Iris pigment epithelial cell (primary cell): ENCODE results near the gene ZNF711.
A peak's percentile ranks its signal among the peaks of the same experiment; 100 is the strongest.
"Not testable (repeated sequence)": the region's sequence is repeated elsewhere in the genome, so short reads cannot be mapped to it uniquely, and the experiment has no call there.

Source experiments
- DNase-seq: peaks from one replicate; pipeline ENCODE4 v3.0.0-alpha.2; 2011; ENCODE audit warnings: low read depth

Gene ZNF711

DNA sequence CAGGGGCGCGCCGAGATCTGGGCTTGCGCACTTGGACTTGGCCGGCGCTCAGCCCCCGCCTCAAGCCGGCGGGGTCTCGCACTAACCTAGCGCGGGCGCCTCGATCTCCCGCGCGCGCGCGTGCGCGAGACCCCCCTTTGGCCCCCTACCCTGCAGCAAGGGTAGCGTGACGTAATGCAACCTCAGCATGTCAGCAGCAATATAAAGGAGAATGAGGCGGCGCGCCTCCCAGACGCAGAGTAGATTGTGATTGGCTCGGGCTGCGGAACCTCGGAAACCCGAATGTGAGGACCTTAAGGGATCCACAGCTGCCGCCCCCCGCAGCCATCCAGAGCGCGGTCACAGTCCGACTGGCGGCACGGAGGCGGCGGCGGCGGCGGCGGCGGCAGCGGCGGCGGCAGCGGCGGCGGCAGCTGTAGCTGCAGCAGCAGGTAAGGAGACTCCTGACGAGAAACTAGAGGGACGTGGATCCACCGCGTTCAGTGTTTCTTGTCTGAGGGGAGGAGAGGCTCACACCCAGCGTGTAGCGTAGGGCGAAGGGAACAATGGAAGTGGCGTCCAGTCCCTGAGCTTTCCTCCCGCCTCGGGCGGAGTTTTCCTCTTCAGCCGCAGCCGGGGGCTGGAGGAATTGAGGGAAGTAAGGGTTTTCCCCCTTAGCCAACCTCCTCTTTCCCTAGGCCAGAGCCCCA is at the start of gene ZNF711, which contains the start of gene SATL1:
TSS of gene ZNF711 (plus strand) at position 231 of the 689 bp plus-strand sequence. CDS start 3,582 bp downstream, outside the sequence.
TSS of gene SATL1 (minus strand) at position 19 of the 689 bp plus-strand sequence. CDS start 134,811 bp downstream, outside the sequence.
- DNase-seq = peak; percentile 43

DNA sequence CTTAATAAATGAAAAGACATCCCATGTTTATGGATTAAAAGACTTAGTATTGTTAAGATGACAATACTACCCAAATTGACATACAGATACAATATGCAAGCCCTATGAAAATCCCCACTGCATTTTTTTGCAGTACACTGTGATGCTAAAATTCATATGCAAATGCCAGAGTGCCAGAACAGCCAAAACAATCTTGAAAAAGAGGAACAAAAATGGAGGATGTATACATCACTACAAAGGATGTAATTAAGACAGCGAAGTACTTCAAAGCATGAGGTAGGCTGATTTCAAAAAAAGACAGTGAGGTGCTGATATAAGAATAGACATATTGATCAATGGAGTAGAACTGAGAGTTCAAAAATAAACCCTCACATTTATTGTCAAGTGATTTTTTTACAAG is 47.5 kb upstream of the ZNF711 start:
- no peak for DNase-seq

DNA sequence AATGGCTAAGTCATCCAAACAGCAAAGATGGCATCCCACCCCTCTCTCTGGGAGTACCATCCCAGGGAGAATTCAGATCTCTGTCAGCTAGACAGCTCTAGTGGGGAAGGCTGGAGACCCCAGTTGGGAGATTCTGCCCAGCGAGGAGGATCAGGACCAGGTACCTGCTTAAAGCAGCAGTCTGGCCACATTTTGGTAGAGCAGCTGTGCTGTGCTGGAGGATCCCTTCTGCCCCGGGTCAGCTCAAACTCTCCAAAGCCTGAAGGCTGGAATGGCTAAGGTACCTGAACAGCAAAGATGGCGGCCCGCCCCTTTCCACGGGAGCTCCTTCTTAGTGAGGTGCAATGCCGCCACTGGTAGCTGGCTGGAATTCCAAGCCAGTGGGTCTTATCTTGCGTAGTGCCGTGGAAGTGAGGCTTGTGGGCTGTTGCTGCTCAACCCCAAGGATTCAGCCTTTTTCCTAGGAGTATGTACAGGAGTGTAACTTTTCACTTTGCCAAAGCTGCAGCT is 40.3 kb upstream of the ZNF711 start:
- no peak for DNase-seq

DNA sequence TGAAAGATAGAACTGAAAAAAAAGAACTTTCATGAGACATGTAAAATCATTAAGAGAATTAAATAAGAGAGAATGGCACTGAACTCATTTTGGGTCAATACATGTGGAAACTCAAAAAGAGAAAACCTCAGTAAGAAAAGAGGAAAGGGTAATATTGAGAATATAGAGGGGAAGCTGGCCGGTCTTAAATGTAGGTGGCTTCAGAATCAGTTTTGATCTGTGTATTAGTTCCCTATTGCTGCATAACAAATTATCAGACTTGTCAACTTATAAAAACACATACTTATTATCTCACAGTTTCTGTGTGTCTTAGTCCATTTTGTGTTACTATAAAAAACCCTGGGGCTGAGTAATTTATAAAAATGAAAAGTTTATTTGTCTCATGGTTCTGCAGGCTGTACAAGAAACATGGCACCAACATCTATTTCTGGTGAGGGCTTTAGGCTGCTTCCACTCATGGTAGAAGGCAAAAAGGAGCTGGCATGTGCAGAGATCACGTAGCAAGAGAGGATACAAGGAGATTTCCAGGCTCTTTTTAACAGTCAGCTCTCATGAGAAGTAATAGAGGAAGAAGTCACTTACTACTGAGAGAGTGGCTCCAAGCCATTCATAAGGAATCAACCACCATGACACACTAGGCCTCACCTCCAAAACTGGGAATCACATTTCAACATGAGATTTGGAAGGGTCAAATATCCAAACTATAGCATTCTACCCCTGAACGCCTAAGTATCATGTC is 29.8 kb upstream of the ZNF711 start:
- no peak for DNase-seq

DNA sequence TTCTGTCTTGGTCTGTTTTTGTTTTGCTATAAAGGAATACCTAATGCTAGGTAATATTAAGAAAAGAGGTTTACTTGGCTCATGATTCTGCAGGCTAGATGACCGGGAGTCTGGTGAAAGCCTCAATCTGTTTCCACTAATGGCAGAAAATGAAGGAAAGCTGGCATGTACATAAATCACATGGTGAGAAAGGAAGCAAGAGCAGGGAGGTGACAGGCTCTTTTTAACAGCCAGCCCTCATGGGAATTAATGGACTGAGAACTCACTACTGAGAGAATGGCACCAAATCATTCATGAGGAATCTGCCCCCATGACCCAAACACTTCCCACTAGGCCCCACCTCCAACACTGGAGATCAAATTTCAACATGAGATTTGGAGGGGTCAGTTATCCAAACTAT is 27.8 kb upstream of the ZNF711 start:
- no peak for DNase-seq

DNA sequence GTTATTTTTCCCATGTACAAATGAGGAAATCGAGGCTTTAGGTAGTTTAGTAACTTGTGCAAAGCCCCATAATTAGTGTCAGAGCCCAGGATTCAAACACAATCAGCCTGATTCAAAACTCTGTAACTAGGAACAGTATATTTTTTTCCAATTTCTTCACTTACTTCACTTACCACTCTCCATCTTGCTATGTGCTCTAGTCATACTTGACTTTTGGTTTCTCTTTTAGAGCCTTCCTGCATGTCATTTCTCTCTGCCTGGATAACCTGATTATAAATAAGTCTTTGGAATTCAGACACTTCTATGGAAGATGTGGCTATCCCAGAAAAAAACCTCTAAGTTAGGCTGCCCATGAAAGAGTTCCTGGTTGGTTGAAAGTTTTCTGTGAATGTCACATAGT is 22.4 kb upstream of the ZNF711 start:
- DNase-seq = no peak

DNA sequence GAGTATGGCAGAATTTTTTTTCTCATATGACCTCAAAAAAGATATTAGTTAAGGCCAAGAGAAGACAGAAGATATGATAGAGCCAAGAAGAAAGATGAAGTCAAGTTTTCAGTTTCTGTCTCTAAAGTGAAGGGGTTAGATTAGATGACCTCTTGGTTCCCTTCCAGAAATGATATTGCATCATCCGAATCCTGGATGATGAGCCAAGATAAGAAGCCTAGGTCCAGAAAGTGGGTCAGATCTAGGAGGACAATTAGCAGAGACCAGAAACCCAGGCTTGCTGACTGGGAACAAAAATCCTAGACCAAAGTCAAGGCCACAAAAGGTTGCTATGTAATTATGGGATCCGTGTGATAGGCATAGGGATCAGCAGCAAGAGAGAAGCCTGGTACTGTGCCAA is 20.4 kb upstream of the ZNF711 start:
- DNase-seq = no peak

DNA sequence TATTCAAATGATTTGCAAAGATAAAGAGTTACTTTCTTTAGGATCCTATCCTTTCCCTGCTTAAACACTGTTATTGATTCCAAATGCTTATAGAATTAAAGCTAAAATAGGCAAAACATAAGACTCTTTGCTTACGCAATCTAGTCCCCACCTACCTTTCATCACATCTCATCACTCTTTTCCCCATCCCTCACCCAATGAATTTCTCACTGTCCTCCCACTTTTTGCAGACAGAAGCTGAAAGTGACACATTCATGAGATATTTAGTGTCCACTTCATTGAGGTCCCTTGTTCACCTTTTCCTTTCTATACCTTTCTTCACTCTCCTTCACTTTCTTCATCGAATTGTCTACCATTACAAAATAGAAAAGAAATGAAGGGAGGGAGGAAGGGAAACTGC is 636 bp upstream of the ZNF711 start:
- no peak for DNase-seq

DNA sequence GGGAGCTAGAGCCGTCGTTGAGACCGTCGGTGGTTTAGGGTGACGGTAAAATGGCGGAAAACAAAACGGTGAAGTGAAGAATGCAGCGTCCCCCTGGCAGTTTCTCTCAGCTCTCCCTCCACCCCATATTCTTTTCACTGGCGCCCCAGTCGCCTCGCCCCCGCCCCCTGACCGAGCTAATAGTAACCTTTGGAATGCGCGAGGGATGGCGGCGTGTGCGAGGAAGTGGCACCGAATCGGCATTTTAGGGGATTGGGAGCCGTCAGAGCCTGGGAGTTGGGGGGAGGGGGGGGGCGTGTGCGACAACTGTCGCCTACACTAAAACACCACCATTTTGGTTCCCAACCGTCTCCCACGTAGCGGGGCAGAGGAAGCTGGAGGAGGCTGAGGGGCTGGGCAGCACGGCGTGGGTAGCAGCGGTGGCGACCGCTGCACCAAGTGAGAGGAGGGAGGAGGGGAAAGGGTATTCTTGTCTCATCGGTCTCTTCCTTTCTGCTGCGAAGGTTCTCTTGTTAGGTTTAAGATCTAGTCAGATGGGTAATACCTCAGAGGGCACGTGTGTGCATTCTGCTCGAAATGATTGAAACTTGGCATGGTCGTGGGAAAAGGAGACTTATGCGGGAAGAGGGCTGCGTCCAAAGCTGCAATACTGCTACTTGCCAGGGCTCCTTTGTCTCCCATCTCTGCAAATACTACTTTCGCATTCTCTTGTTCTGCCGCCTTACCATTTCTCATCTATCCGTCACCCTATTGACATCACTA is 840 bp downstream of the ZNF711 start:
- peak; percentile 24 for DNase-seq

DNA sequence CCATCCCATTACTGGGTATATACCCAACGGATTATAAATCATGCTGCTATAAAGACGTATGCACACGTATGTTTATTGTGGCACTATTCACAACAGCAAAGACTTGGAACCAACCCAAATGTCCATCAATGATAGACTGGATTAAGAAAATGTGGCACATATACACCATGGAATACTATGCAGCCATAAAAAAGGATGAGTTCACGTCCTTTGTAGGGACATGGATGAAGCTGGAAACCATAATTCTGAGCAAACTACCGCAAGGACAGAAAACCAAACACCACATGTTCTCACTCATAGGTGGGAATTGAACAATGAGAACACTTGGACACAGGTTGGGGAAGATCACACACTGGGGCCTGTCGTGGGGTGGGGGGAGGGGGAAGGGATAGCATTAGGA is 41.5 kb downstream of the ZNF711 start:
- not testable (repeated sequence) for DNase-seq

DNA sequence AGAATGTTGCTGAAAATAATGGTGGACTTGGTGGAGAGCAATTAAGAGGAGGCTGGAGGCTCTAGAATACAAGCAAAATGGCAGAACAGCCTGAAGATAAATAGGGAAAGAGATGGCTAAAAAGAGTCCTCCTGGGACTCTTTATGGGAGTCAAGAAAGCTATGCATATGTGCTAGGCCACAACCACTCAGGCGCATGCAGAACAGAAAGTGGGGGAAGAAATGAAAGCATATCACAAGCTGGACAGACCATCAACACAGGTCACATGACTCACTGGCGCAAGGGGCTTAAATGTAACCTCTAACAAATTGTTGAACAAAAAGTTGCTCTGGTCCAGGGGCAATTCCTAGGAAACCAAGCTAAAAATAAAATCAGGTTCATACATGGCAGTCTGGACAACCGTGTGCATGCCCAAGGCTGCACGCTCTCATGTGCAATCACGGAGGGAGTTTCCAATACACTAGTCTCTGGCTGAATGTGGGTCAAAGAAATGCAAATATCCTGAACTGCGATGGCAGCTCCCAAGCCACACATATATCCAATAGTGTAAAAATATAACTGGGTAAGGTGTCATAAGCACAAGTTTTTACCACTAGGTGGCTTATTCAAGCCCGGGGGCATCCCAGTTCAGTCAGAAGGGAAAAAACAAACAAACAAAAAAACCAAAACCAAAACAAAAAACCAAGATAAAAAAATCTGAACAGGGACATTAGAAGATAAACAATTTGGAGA is 45.4 kb downstream of the ZNF711 start:
- no peak for DNase-seq

DNA sequence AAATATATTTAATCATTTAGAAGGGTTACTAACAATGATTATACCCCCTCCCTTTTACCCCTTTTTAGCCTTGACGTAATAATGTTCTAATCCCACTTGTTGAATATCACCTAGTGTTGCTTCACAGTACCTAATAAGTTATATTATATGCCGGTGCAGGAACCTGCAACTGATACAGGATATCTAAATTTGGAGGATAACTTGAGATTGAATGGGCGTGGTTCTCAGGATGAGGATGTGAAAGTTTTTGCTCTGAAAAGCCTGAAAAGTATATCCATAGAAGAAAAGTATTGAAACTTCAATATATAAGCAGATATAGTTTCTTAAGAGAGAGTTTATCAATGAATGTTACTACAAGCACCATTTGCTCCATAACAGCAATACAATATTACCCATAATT is 59.8 kb downstream of the ZNF711 start:
- DNase-seq = no peak

DNA sequence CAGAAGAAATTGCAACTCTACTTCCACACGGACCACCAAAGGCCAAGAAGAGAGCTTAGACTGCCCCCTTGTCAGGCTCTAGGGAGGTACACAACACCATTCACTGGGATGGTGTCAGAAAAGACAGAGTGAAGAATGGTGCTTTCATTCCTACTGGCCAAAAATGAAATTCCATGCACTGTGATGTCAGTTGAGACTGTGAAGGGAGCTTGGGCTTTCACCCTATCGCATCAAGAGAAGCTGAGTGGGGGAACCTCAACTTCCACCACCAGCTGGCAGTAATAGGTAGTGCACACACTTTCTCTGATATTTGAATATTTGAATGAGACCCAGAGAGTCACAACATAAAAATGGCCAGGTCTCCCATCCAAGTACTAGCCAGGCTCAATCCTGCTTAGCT is 65.9 kb downstream of the ZNF711 start:
- DNase-seq = no peak

DNA sequence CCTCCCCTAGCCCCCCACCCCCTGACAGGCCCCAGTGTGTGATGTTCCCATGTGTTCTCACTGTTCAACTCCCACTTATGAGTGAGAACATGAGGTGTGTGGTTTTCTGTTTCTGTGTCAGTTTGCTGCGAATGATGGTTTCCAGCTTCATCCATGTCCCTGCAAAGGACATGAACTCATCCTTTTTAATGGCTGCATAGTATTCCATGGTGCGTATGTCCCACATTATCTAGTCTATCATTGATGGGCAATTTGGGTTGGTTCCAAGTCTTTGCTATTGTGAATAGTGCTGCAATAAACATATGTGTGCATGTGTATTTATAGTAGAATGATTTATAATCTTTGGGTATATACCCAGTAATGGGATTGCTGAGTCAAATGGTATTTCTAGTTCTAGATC is 67.6 kb downstream of the ZNF711 start:
- not testable (repeated sequence) for DNase-seq
